T-helper 22 cell (primary cell): Measurements from ENCODE around the gene ADAMTS14.

ENCODE experiments used
- DNase-seq: peaks from one replicate; pipeline ENCODE4 v3.0.0-alpha.2; 2020; ENCODE audit warnings: low read depth

ADAMTS14 gene

GRCh38 chr10:70771311-70772194, 99.2 kb downstream of the ADAMTS14 start:
- DNase-seq, result no peak

- no peak for DNase-seq
These were observed 100.3 kb downstream of the ADAMTS14 start for GRCh38 chr10:70772627-70773026.

GRCh38 chr10:70773461-70773860, 101.2 kb downstream of the ADAMTS14 start:
- DNase-seq, result no peak

- DNase-seq, result no peak
These were observed 101.9 kb downstream of the ADAMTS14 start for GRCh38 chr10:70773965-70774809.

- no peak for DNase-seq
These were observed 102.7 kb downstream of the ADAMTS14 start for GRCh38 chr10:70774810-70775678.

GRCh38 chr10:70775679-70776454, 103.6 kb downstream of the ADAMTS14 start:
- DNase-seq, result no peak

- no peak for DNase-seq
These were observed 104.2 kb downstream of the ADAMTS14 start for GRCh38 chr10:70776455-70777005.

GRCh38 chr10:70777063-70777875, 105.0 kb downstream of the ADAMTS14 start:
- no peak for DNase-seq

- no peak for DNase-seq
These were observed 106.1 kb downstream of the ADAMTS14 start for GRCh38 chr10:70778267-70778924.

GRCh38 chr10:70779088-70779487, 106.8 kb downstream of the ADAMTS14 start:
- DNase-seq, result no peak

- DNase-seq, result no peak
These were observed 107.4 kb downstream of the ADAMTS14 start for GRCh38 chr10:70779511-70780369.

- no peak for DNase-seq
These were observed 108.1 kb downstream of the ADAMTS14 start for GRCh38 chr10:70780370-70780760.

- DNase-seq, result no peak
These were observed 108.5 kb downstream of the ADAMTS14 start for GRCh38 chr10:70780772-70781171.

- DNase-seq, result no peak
These were observed 109.2 kb downstream of the ADAMTS14 start for GRCh38 chr10:70781461-70782051.

GRCh38 chr10:70782086-70782745, 109.9 kb downstream of the ADAMTS14 start:
- DNase-seq, result no peak

- no peak for DNase-seq
These were observed 110.7 kb downstream of the ADAMTS14 start for GRCh38 chr10:70782746-70783680.
